GM23338 (cell line): ENCODE measurements around the gene GPX8. TPM values are rescaled to one million over a fixed set of nuclear protein-coding genes. Genes with fewer than 3 reads are reported as not detected.

Source experiments
- CREB1 ChIP-seq: fragments of 250-450 bp; sonication (Bioruptor Pico); IDR thresholded peaks from 2 replicates; pipeline ENCODE4 v1.5.0; 2020; ENCODE audit warnings: low read depth, mild to moderate bottlenecking, moderate library complexity
- CTCF ChIP-seq, 2 experiments: fragments of 200-600 bp in 1 of 2; sonication (generic) in 1 of 2; conservative IDR thresholded peaks; 2 replicates each; pipeline versions ENCODE4 v1.5.1 to v1.6.1; 2016 to 2017; ENCODE audit warnings: antibody characterized with exemption in 2 of 2, low read depth in 2 of 2, mild to moderate bottlenecking in 2 of 2, moderate library complexity in 1 of 2
- ETS1 ChIP-seq: IDR thresholded peaks from 2 replicates; pipeline ENCODE4 v1.6.1; 2016; ENCODE audit warnings: antibody characterized with exemption
- EZH2 ChIP-seq: fragments of 200-600 bp; sonication (generic); IDR thresholded peaks from one replicate; pipeline ENCODE4 v1.8.0; 2017; ENCODE audit warnings: antibody characterized with exemption, mild to moderate bottlenecking, low read depth; ENCODE audit not compliant: unreplicated experiment
- EZH2phosphoT487 ChIP-seq: fragments of 200-600 bp; sonication (generic); IDR thresholded peaks from one replicate; pipeline ENCODE4 v1.8.1; 2018; ENCODE audit warnings: antibody characterized with exemption; ENCODE audit not compliant: unreplicated experiment
- JUNB ChIP-seq: IDR thresholded peaks from one replicate; pipeline ENCODE4 v1.6.1; 2016; ENCODE audit warnings: antibody characterized with exemption; ENCODE audit not compliant: unreplicated experiment
- NANOG ChIP-seq: IDR thresholded peaks from 2 replicates; pipeline ENCODE4 v1.6.1; 2016; ENCODE audit warnings: antibody characterized with exemption, borderline replicate concordance
- POLR2AphosphoS5 ChIP-seq: IDR thresholded peaks from 2 replicates; pipeline ENCODE4 v1.6.1; 2016; ENCODE audit warnings: antibody characterized with exemption, low read depth
- STAT1 ChIP-seq: IDR thresholded peaks from one replicate; pipeline ENCODE4 v1.6.1; 2016; ENCODE audit warnings: antibody characterized with exemption; ENCODE audit not compliant: unreplicated experiment
- ZNF114 ChIP-seq: fragments of 250-450 bp; sonication (Bioruptor Pico); IDR thresholded peaks from 2 replicates; pipeline ENCODE4 v1.5.0; 2020; ENCODE audit warnings: mild to moderate bottlenecking, moderate library complexity
- ZNF331 ChIP-seq: fragments of 250-450 bp; sonication (Bioruptor Pico); IDR thresholded peaks from 2 replicates; pipeline ENCODE4 v1.5.0; 2020; ENCODE audit warnings: low read depth, mild to moderate bottlenecking, moderate library complexity
- ZNF462 ChIP-seq: fragments of 250-450 bp; sonication (Bioruptor Pico); IDR thresholded peaks from 2 replicates; pipeline ENCODE4 v1.5.0; 2020; ENCODE audit warnings: mild to moderate bottlenecking, moderate library complexity
- polyA plus RNA-seq: library from polyadenylated mRNA; unstranded; fragments of >200 nt; fragmentation: Nextera tagmentation; extraction: Ambion mirVana; gene quantifications from 2 replicates; pipeline ENCODE4 v1.2.1, GENCODE V29; 2016
- total RNA-seq: library from RNA; depleted of rRNA; stranded (reverse); fragments of >200 nt; shearing (Covaris generic); gene quantifications from 2 replicates; pipeline ENCODE4 v1.2.3, GENCODE V29; 2014

GPX8 gene
- total and polyA plus RNA-seq, 2 experiments from 2014 or later = 64.4 to 66.1 TPM

- TF ChIP-seq ZNF462 (CRISPR knock-in tag) = no peak
- no peak for TF ChIP-seq JUNB
- TF ChIP-seq STAT1 = no peak
- TF ChIP-seq CREB1 (CRISPR knock-in tag) = no peak
- TF ChIP-seq ETS1 = no peak
- TF ChIP-seq EZH2 = no peak
- TF ChIP-seq ZNF331 (CRISPR knock-in tag) = no peak
- no peak for TF ChIP-seq POLR2AphosphoS5
- TF ChIP-seq EZH2phosphoT487 = no peak
- TF ChIP-seq NANOG = no peak
- TF ChIP-seq ZNF114 (CRISPR knock-in tag) = no peak
- no peak for TF ChIP-seq CTCF (conservative IDR thresholded peaks at IDR 0.05; ENCODE audit: low read depth in 2 of 2)
These were observed 46.6 kb upstream of the GPX8 start (continued) for GRCh38 chr5:55113327-55113726.
